Activated naive CD4-positive, alpha-beta T cell treated with anti-CD3 and anti-CD28 coated beads for 36 hours (primary cell): ENCODE results near the gene CEP44. TPM values are rescaled to one million over a fixed set of nuclear protein-coding genes. Genes with fewer than 3 reads are reported as not detected.

Source experiments
- CTCF ChIA-PET: fragments of 350-600 bp; sonication (Branson Sonifier 250); formaldehyde crosslinking; loops from one replicate; lab custom pipeline; 2021; ENCODE audit warnings: antibody characterized with exemption; lab: Charles Lee
- DNase-seq: peaks from one replicate; pipeline ENCODE4 v3.0.0-alpha.2; 2020
- H3K27ac Mint-ChIP-seq: one replicate; pipeline ENCODE4 v1.8.0; 2021; ENCODE audit warnings: mild to moderate bottlenecking, mixed read lengths
- H3K27me3 Mint-ChIP-seq: one replicate; pipeline ENCODE4 v1.8.0; 2021; ENCODE audit warnings: low read depth, mixed read lengths
- H3K36me3 Mint-ChIP-seq: one replicate; pipeline ENCODE4 v1.8.0; 2021; ENCODE audit warnings: low read depth, mixed read lengths
- H3K4me1 Mint-ChIP-seq: one replicate; pipeline ENCODE4 v1.8.0; 2021; ENCODE audit warnings: low read depth, mixed read lengths
- H3K4me3 Mint-ChIP-seq: one replicate; pipeline ENCODE4 v1.8.0; 2021; ENCODE audit warnings: mild to moderate bottlenecking, moderate library complexity, mixed read lengths
- H3K9me3 Mint-ChIP-seq: one replicate; pipeline ENCODE4 v1.8.0; 2021; ENCODE audit warnings: mixed read lengths
- intact Hi-C: fragments of 100-400 bp; cut with micrococcal nuclease; formaldehyde crosslinking; loops from one replicate; pipeline ENCODE4 v1.15.1; 2023
- total RNA-seq, 2 experiments: library from RNA; stranded (reverse); gene quantifications; one replicate each; pipeline ENCODE4 v1.2.3, GENCODE V29; 2021

CEP44 gene
- total RNA-seq, 2 experiments from 2014 or later, result 41.2 to 41.4 TPM

DNA sequence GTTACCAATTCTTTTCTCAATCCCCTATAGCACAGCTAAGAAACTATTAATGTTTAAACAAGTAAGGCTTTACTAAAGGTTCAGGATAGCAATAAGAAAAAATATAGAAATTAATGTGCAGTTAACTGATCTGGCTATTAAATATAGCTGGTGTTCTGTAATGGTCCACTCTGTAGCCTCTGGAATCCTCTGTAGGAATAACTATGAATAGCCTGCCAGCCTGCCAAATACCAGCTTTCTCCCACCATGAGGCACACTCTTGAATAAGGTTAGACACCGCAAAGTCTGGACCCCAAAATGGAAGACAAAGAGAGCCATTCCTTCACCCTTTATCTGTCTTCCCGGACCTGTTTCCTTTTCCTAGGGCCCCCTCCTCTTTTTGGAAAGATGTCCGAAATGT, 30.6 kb downstream of the CEP44 start:
- Mint-ChIP-seq H3K27me3 (no peaks in the 10 kb centered on the region), H3K9me3 (no peaks in the 10 kb centered on the region), H3K4me3 (no peak overlapping the region), H3K27ac (no peak overlapping the region), H3K36me3 (peaks cover 17% of the 10 kb centered on the region), H3K4me1 (no peaks in the 10 kb centered on the region)
- CTCF ChIA-PET, result no interaction called here
- DNase-seq, result no peak
- intact Hi-C loops, result no loop called here

DNA sequence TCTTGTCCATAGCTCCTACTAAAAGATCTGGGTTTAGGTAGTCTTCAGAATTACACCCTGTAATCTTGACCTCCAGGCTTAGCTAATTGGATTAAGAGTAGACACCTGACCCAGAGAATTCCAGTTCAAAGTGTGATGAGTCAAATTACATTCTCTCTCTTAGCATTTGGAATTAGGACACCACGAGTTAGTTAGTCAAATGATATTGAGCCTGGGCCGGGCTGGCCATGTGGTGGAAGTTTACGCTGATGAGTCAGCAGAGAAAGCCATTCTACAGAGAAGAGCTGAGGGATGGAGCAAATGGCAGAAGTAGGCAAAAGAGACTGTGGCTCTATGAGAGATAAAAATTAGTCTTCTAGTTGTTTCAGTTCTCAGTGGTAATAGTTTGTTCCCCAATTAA, 31.1 kb downstream of the CEP44 start:
- H3K27me3 Mint-ChIP-seq, result no peaks in the 10 kb centered on the region
- no peak for DNase-seq
- H3K9me3 Mint-ChIP-seq, result no peaks in the 10 kb centered on the region
- intact Hi-C loops, result loop anchor here (5.0 kb wide), 2 partner anchors 157 to 807 kb away; no protein-coding TSS in a partner anchor
- no peaks in the 10 kb centered on the region for H3K4me1 Mint-ChIP-seq
- H3K4me3 Mint-ChIP-seq, result no peak overlapping the region
- peaks cover 17% of the 10 kb centered on the region for H3K36me3 Mint-ChIP-seq
- H3K27ac Mint-ChIP-seq, result no peak overlapping the region
- CTCF ChIA-PET, result interaction anchor here (0.6 to 0.7 kb wide), 2 partner anchors 13 to 1080 kb away, joined by 3 to 4 read pairs; no protein-coding TSS in a partner anchor

DNA sequence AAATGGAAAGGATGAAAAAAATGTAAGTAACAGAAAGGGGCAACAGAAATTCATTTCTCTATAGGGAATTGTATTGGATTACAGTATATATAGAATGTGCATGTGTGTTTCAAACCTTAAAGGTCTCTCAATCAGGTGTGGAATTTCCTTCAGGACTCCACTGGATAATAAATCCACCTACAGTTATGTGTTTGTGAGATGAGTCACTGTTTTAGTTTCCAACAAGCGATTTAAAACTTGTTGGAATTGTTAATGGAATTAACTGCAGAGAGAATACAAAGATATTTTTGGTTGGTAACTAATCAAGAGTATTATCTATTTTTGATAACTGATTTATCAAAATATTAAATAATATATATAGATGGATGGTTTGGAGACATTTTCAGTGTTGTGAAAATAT, 32.8 kb downstream of the CEP44 start:
- intact Hi-C loops, result loop anchor here (5.0 kb wide), 2 partner anchors 159 to 809 kb away; no protein-coding TSS in a partner anchor
- no peaks in the 10 kb centered on the region for H3K9me3 Mint-ChIP-seq
- CTCF ChIA-PET, result no interaction called here

DNA sequence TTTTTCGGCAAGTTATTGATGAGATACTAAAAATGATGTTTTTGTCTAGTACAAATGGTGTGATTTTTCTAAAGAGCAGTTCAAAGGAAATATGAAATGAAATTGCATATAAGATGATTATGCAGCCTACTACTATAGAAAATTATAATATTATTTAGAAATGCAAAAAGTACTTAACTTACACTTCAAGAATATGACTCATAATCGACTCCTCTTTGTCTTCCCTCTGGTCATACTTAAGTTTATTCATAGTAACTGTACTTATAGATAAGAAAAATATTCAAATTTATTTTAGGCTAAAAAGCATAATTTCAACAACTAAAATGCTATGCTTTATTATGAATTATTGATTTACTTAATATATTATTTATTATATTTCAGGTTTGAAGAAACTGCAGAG, 33.2 kb downstream of the CEP44 start:
- DNase-seq, result no peak
- H3K36me3 Mint-ChIP-seq, result peaks cover 15% of the 10 kb centered on the region
- CTCF ChIA-PET, result no interaction called here
- no peak overlapping the region for H3K4me3 Mint-ChIP-seq
- no peaks in the 10 kb centered on the region for H3K9me3 Mint-ChIP-seq
- no peaks in the 10 kb centered on the region for H3K27me3 Mint-ChIP-seq
- intact Hi-C loops, result loop anchor here (5.0 kb wide), 2 partner anchors 160 to 810 kb away; no protein-coding TSS in a partner anchor
- H3K4me1 Mint-ChIP-seq, result no peaks in the 10 kb centered on the region
- H3K27ac Mint-ChIP-seq, result no peak overlapping the region

More for the DNA sequence above, 32.8 kb downstream of the CEP44 start:
- Mint-ChIP-seq H3K4me1 (no peaks in the 10 kb centered on the region), H3K4me3 (no peak overlapping the region), H3K27me3 (no peaks in the 10 kb centered on the region), H3K27ac (no peak overlapping the region), H3K36me3 (peaks cover 15% of the 10 kb centered on the region)
- no peak for DNase-seq

DNA sequence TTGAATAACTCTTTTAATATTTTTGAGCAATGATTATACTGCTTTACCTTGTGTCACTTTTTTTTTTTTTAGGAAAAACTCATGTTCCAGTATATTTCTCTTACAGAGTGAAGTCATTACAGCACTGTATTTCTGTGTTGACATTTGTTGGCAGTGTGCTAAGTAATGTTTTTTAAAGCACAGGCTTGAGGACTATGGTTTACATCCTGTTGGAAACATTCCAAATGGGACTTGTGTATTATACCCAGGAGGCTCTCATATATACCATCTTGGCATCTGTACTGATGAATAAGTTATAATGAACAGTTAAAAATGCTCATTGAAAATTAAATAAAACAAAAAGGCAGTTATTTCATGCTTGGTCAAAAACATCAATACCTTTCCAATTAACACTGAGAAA, 33.8 kb downstream of the CEP44 start:
- Mint-ChIP-seq H3K27me3 (no peaks in the 10 kb centered on the region), H3K4me3 (no peak overlapping the region), H3K9me3 (no peaks in the 10 kb centered on the region), H3K27ac (no peak overlapping the region), H3K4me1 (no peaks in the 10 kb centered on the region), H3K36me3 (peaks cover 13% of the 10 kb centered on the region)
- DNase-seq, result no peak
- intact Hi-C loops, result loop anchor here (5.0 kb wide), 2 partner anchors 160 to 810 kb away; no protein-coding TSS in a partner anchor
- CTCF ChIA-PET, result no interaction called here

DNA sequence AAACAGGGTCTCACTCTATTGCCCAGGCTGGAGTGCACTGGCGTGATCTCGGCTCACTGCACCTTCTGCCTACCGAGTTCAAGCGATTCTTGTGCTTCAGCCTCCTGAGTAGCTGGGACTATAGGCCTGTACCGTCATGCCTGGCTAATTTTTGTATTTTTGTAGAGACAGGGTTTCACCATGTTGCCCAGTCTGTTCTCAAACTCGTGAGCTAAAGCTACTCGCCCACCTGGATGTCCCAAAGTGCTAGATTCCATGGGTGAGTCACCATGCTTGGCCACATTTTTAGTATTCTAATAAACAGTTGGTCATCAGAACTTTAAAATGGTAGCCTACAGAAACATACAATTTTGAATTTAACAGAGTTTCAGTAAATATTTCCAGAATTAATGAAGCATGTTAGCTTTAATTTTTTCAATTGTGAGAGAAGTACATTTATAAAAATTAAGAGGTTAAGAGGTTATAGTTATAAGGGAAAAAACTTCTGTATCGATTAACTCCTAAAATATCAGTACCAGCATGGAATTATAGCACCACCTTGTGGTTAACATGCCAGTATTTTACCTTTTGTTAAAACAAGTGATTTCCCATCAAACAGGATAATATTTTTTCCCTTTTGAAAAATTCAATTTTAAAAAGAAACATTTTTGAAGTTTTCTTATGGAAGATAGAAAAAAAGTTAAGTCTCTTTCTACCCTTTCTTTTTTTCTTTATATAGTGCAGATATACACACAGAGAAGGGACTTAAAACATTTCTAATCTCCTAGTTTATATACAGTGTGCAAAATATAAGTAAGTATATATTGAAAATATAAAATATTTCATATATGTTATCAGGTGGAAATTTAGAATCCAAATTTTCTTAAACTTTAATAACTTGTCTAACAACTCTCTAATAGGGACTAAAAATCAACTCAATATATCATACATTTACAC, 35.4 kb downstream of the CEP44 start:
- Mint-ChIP-seq H3K36me3 (peaks cover 7% of the 10 kb centered on the region), H3K9me3 (no peaks in the 10 kb centered on the region), H3K4me1 (no peaks in the 10 kb centered on the region), H3K27ac (no peak overlapping the region), H3K4me3 (no peak overlapping the region), H3K27me3 (no peaks in the 10 kb centered on the region)
- intact Hi-C loops, result loop anchor here (1.0 to 5.0 kb wide), 4 partner anchors 97 to 812 kb away; no protein-coding TSS in a partner anchor
- CTCF ChIA-PET, result interaction anchor here (0.6 to 1.6 kb wide), 6 partner anchors 10 to 106 kb away, joined by 3 to 8 read pairs (median 4); no protein-coding TSS in a partner anchor
- DNase-seq, result no peak

DNA sequence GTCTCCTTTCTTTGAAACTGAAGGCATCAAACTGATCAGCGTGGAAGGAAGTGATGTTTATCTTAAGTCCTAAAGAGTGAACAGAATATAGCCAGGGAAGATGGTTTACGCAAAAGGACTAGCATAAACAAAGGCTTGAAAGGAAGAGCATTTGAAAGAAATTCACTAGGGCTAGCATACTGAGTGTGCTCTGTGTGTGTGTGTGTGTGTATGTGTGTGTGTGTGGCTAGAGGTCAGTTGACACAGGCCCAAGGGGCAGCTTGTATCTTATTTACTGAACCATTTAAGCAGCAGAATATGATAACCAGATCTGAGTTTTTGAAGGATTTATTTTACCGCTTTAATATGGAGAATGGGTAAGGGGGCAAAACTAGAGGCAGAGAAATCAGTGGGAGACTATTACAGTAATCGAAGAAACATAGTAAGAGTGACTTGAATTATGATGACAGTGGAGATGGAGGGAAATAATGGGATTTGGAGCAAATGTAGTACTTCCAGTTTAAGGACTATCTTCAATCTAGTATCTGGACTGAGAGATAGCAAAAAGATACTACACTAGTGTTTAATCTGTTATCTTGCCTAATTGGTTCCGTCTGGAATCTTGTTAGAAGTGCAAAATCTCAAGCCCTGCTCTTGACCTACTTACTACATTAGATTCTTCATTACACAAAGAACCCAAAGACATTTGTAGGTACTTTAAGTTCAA, 36.9 kb downstream of the CEP44 start:
- CTCF ChIA-PET, result no interaction called here
- peaks cover 2% of the 10 kb centered on the region for H3K36me3 Mint-ChIP-seq
- H3K27me3 Mint-ChIP-seq, result no peaks in the 10 kb centered on the region
- no peaks in the 10 kb centered on the region for H3K4me1 Mint-ChIP-seq
- intact Hi-C loops, result no loop called here
- H3K4me3 Mint-ChIP-seq, result no peak overlapping the region
- no peaks in the 10 kb centered on the region for H3K9me3 Mint-ChIP-seq
- no peak for DNase-seq
- no peak overlapping the region for H3K27ac Mint-ChIP-seq

DNA sequence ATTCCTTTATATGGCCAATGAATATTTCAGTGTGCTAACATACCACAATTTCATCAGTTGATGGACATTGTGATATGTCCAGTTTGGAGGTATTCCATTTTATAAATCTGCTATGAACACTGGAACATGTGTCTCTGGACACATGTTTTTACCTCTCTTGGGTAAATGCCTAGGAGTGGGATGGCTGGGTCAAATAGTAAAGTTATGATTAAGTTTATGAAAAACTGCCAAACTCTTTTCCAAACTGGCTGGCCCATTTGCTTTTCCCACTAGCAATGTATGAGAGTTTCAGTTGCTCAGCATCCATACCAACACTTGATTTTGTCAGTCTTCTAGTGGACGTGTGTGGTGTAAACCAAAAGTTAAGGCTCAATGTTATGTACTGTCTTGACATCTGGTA, 40.5 kb downstream of the CEP44 start:
- Mint-ChIP-seq H3K4me3 (no peak overlapping the region), H3K27me3 (no peaks in the 10 kb centered on the region), H3K36me3 (no peaks in the 10 kb centered on the region), H3K27ac (no peak overlapping the region), H3K4me1 (no peaks in the 10 kb centered on the region), H3K9me3 (no peaks in the 10 kb centered on the region)
- CTCF ChIA-PET, result no interaction called here
- intact Hi-C loops, result no loop called here
- DNase-seq, result no peak

DNA sequence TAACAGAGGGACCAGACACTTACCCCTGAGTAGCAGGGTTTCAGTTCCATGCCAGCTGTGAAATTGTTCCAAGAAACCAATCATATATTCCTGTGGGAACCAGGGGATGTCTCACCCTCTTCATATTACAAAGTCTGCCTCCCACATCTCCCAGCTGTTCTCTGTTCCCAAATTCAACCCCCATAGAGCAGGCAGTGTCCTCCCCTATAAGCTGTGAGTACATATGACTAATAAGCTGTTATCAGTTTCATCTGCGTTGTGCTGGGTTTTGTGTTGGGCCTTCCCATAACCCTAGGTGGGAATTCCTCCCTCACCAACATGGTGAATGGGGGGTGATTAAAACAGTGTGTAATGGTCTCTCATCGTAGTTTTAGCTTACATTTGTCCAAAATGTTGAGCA, 41.0 kb downstream of the CEP44 start:
- CTCF ChIA-PET, result no interaction called here

DNA sequence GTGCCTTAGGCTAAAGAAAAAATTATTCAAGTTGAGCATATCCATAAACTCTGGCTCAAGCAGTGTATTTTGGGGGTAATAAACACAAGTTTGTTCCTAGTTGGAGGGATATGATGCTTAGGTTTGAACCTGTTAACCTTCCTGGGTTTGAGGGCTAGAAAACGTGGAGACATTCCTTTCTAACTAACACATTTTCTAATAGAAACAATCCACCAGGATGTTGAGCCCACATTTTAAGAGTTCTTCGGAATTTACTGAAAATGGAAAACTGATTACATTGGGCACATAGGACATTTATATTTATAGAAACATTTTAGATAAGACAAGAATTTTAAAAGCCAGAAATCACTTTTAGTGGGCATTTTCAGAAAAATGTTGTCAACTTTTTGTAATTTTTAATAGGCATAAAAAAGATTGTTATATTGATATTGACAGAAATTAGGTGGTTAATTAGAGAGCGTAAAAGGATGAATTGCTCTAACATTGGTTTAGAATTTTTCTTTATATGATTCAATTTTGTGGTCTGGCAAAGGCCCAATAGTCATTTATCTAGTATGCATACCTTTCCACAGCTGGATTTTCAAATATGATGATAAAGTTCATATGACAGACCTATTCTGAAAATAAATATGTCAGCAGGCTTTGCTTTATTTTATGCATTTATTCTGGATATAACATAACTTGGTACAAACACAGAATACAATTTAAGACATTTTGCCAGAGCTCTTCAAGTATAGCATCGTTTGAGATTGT, 49.2 kb downstream of the CEP44 start:
- no peaks in the 10 kb centered on the region for H3K4me1 Mint-ChIP-seq
- CTCF ChIA-PET, result no interaction called here
- peaks cover under 1% of the 10 kb centered on the region for H3K36me3 Mint-ChIP-seq
- H3K4me3 Mint-ChIP-seq, result no peak overlapping the region
- no peak overlapping the region for H3K27ac Mint-ChIP-seq
- H3K9me3 Mint-ChIP-seq, result no peaks in the 10 kb centered on the region
- H3K27me3 Mint-ChIP-seq, result no peaks in the 10 kb centered on the region
- no peak for DNase-seq
- intact Hi-C loops, result no loop called here

More for the DNA sequence above, 41.0 kb downstream of the CEP44 start:
- Mint-ChIP-seq H3K4me3 (no peak overlapping the region), H3K36me3 (no peaks in the 10 kb centered on the region), H3K4me1 (no peaks in the 10 kb centered on the region), H3K27me3 (no peaks in the 10 kb centered on the region), H3K27ac (no peak overlapping the region), H3K9me3 (no peaks in the 10 kb centered on the region)
- intact Hi-C loops, result no loop called here
- DNase-seq, result no peak

DNA sequence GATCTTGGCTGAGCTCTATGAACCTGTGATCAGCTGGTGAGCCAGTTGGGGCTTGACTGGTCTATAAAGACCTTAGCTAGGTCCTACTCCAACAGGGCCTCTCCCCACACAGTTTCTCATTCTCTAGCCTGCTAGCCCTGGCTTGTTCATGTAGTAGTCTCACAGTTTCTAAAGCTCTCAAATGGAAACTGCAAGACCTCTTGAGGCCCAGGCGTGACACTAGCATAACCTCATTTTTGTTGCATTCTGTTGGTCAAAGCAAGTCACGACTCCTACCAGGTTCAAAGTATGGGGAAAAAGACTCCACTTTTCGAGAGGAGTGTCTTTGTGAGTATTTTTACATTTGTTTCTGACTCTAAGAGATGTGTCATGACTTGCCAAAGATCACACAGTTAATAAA, 50.9 kb downstream of the CEP44 start:
- DNase-seq, result no peak
- intact Hi-C loops, result no loop called here
- H3K27me3 Mint-ChIP-seq, result no peaks in the 10 kb centered on the region
- no peak overlapping the region for H3K27ac Mint-ChIP-seq
- CTCF ChIA-PET, result interaction anchor here (0.5 kb wide), 1 partner anchor 118 kb away, joined by 4 read pairs; no protein-coding TSS in a partner anchor
- no peaks in the 10 kb centered on the region for H3K4me1 Mint-ChIP-seq
- H3K9me3 Mint-ChIP-seq, result no peaks in the 10 kb centered on the region
- peaks cover 2% of the 10 kb centered on the region for H3K36me3 Mint-ChIP-seq
- H3K4me3 Mint-ChIP-seq, result no peak overlapping the region

DNA sequence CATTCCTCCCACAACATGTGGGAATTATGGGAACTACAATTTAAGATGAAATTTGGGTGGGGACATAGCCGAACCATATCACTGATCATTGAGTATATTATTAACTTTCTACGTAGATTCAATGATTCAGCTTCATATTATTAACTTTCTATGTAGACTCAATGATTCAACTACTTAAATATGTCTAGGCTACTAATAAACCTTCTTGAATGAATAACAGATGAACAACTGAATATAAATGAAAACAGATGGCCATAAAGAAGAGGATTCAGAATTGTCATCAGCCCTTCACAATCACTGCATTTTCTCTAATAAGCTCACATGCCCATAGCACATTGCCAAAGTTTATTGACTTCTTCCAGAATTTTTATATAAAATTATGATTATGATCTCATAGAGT, 57.0 kb downstream of the CEP44 start:
- no peaks in the 10 kb centered on the region for H3K4me1 Mint-ChIP-seq
- no peak overlapping the region for H3K27ac Mint-ChIP-seq
- H3K4me3 Mint-ChIP-seq, result no peak overlapping the region
- no peaks in the 10 kb centered on the region for H3K9me3 Mint-ChIP-seq
- CTCF ChIA-PET, result no interaction called here
- intact Hi-C loops, result no loop called here
- peaks cover 3% of the 10 kb centered on the region for H3K36me3 Mint-ChIP-seq
- peaks cover 16% of the 10 kb centered on the region for H3K27me3 Mint-ChIP-seq
- no peak for DNase-seq
